Endothelial cell (in vitro differentiated cells): ENCODE data around the gene RNF208. TPM values are rescaled to one million over a fixed set of nuclear protein-coding genes. Genes with fewer than 3 reads are reported as not detected.

ENCODE experiments used
- DNase-seq: peaks from one replicate; pipeline ENCODE4 v3.0.0; 2021; ENCODE audit warnings: low spot score
- H3K27ac Mint-ChIP-seq: one replicate; pipeline ENCODE4 v1.8.0; 2021; ENCODE audit warnings: mixed read lengths, inconsistent platforms; ENCODE audit not compliant: unreplicated experiment
- H3K27me3 Mint-ChIP-seq: one replicate; pipeline ENCODE4 v1.8.0; 2021; ENCODE audit warnings: mild to moderate bottlenecking, moderate library complexity, mixed read lengths, inconsistent platforms; ENCODE audit not compliant: unreplicated experiment
- H3K36me3 Mint-ChIP-seq: one replicate; pipeline ENCODE4 v1.8.0; 2021; ENCODE audit warnings: mild to moderate bottlenecking, low read depth, mixed read lengths, inconsistent platforms; ENCODE audit not compliant: unreplicated experiment
- H3K4me1 Mint-ChIP-seq: one replicate; pipeline ENCODE4 v1.8.0; 2021; ENCODE audit warnings: mild to moderate bottlenecking, mixed read lengths, inconsistent platforms; ENCODE audit not compliant: unreplicated experiment
- H3K4me3 Mint-ChIP-seq: one replicate; pipeline ENCODE4 v1.8.0; 2021; ENCODE audit warnings: mild to moderate bottlenecking, mixed read lengths, inconsistent platforms; ENCODE audit not compliant: unreplicated experiment
- H3K9me3 Mint-ChIP-seq: one replicate; pipeline ENCODE4 v1.8.0; 2021; ENCODE audit warnings: mixed read lengths, inconsistent platforms; ENCODE audit not compliant: unreplicated experiment
- CTCF ChIP-seq: fragments of 200-600 bp; sonication (generic); IDR thresholded peaks from one replicate; pipeline ENCODE4 v1.5.0; 2021; ENCODE audit warnings: antibody characterized with exemption; ENCODE audit not compliant: unreplicated experiment
- total RNA-seq: library from RNA; stranded (reverse); fragmentation: NEBNext Ultra II Directional; extraction: Animal tissue kit (Norgen Biotek cat#: 25700); gene quantifications from one replicate; pipeline ENCODE4 v1.2.1, GENCODE V29; 2021; ENCODE audit not compliant: unreplicated experiment

RNF208 gene
- total RNA-seq, 1 donor from 2014 or later: 1.1 TPM

- DNase-seq: no peak
- peaks cover 8% of the 10 kb centered on the region for H3K36me3 Mint-ChIP-seq
- TF ChIP-seq CTCF: no peak
- peak overlapping the region; percentile 25 for H3K4me3 Mint-ChIP-seq
- H3K9me3 Mint-ChIP-seq: no peaks in the 10 kb centered on the region
- H3K27me3 Mint-ChIP-seq: peaks cover 16% of the 10 kb centered on the region
- no peaks in the 10 kb centered on the region for H3K4me1 Mint-ChIP-seq
- no peak overlapping the region for H3K27ac Mint-ChIP-seq
These were observed 48.9 kb downstream of the RNF208 start for GRCh38 chr9:137172901-137173795.

DNA sequence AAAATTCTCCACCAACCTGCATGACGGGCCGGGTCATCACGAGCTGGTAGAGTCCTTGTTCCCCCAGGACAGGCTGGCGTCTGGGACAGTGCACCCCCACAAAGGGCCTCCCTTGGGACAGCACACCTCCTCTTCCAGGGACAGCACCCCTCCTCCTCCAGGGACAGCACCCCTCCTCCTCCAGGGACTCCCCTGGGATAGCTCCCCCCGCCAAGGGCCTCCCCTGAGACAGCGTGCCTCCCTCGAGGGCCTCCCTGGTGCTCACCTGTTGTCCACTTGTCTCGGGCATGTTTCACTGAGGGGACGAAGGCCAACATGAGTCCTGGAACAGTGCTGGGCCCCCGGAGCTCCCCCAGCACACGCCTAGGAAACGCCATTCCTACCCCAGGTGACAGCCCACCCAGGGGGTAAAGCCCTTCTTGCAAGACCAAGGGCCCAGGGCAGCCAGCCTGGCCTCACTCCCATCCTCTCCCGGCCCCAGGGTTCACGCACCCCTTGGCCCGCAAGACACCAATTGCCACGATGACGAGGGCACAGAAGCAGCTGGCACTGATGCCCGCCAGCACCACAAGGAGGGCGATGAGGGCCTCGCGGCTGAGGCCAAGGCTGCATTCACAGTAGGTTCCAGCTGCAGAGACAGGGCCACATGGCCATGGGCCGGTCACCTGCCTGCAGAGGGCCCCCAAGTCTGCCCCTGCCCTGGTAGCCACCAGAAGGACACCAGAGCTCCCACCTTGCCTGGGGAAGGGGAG, 50.7 kb downstream of the RNF208 start:
- no peak for TF ChIP-seq CTCF

DNA sequence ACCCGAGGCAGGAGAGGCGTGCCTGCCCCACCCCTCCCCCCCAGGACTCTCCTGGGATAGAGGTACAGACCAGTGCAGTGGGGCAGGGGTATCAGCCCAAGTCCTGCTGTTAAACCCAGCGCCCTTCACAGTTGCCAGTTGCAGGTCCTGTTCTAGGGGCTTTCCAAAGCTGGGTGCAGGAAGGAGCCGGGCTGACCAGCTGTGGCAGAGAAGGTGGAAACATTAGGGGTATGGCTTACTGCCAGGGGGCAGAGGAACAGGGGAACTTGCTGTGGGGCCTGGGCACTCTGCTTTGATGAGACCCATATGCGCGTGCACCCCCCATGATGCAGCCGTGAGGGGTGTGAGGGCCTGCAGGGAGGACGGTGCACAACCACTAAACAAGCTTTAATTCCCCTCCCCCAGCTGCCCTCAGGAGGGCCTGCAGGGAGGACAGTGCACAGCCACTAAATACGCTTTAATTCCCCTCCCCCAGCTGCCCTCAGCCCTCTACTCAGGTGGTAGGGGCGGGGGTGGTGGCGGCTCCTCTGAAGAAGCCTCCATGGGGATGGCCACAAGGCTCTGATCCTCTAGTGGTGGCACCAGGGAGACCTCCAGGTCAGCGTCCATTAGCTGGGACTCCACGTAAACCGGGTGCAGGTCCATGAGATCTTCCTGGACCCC, 51.4 kb downstream of the RNF208 start:
- TF ChIP-seq CTCF: no peak
- peaks cover 12% of the 10 kb centered on the region for H3K27me3 Mint-ChIP-seq
- no peaks in the 10 kb centered on the region for H3K4me1 Mint-ChIP-seq

More for the DNA sequence above, 50.7 kb downstream of the RNF208 start:
- Mint-ChIP-seq H3K9me3 (no peaks in the 10 kb centered on the region), H3K27ac (no peak overlapping the region), H3K4me3 (no peak overlapping the region), H3K27me3 (peaks cover 15% of the 10 kb centered on the region), H3K4me1 (no peaks in the 10 kb centered on the region), H3K36me3 (no peaks in the 10 kb centered on the region)
- DNase-seq: no peak

More for the DNA sequence above, 51.4 kb downstream of the RNF208 start:
- Mint-ChIP-seq H3K27ac (no peak overlapping the region), H3K36me3 (no peaks in the 10 kb centered on the region), H3K9me3 (no peaks in the 10 kb centered on the region), H3K4me3 (no peak overlapping the region)
- DNase-seq: no peak

Other genes with a start within 250 kb of the RNF208 start
- gene PTGDS, start 244.7 kb downstream of the RNF208 start, total RNA-seq: not detected
- gene LCNL1, start 239.2 kb downstream of the RNF208 start, total RNA-seq: not detected
- 8.3 TPM for gene PAXX, start 229.8 kb downstream of the RNF208 start, total RNA-seq
- gene CLIC3, start 225.7 kb downstream of the RNF208 start, total RNA-seq: not detected
- 2.1 TPM for gene ABCA2, start 194.0 kb downstream of the RNF208 start, total RNA-seq
- gene FUT7, start 190.2 kb downstream of the RNF208 start, total RNA-seq: not detected
- 116 TPM for gene NPDC1, start 176.1 kb downstream of the RNF208 start, total RNA-seq
- 55.6 TPM for gene ENTPD2, start 168.2 kb downstream of the RNF208 start, total RNA-seq
- gene SAPCD2, start 151.7 kb downstream of the RNF208 start, total RNA-seq: 1.0 TPM
- 3.2 TPM for gene UAP1L1, start 144.7 kb downstream of the RNF208 start, total RNA-seq
- 70.4 TPM for gene MAN1B1, start 135.3 kb downstream of the RNF208 start, total RNA-seq
- gene DPP7, start 107.5 kb downstream of the RNF208 start, total RNA-seq: 6.1 TPM
- gene GRIN1, start 83.1 kb downstream of the RNF208 start, total RNA-seq: not detected
- gene LRRC26, start 52.2 kb downstream of the RNF208 start, total RNA-seq: not detected
- gene TMEM210, start 50.2 kb downstream of the RNF208 start, total RNA-seq: not detected
- 76.8 TPM for gene ANAPC2, start 33.7 kb downstream of the RNF208 start, total RNA-seq
- gene SSNA1, start 33.6 kb downstream of the RNF208 start, total RNA-seq: 53.8 TPM
- 8.2 TPM for gene TPRN, start 21.5 kb downstream of the RNF208 start, total RNA-seq
- 27.4 TPM for gene TMEM203, start 16.6 kb downstream of the RNF208 start, total RNA-seq
- 22.5 TPM for gene NDOR1, start 16.5 kb downstream of the RNF208 start, total RNA-seq
- gene CYSRT1, start 2.9 kb upstream of the RNF208 start, total RNA-seq: 1.4 TPM
- not detected for gene RNF224, start 5.3 kb upstream of the RNF208 start, total RNA-seq
- not detected for gene SLC34A3, start 8.7 kb upstream of the RNF208 start, total RNA-seq
- gene TUBB4B, start 19.0 kb upstream of the RNF208 start, total RNA-seq: 134 TPM
- gene STPG3, start 29.0 kb upstream of the RNF208 start, total RNA-seq: not detected
- gene NELFB, start 33.1 kb upstream of the RNF208 start, total RNA-seq: 65.6 TPM
- 37.7 TPM for gene TOR4A, start 55.5 kb upstream of the RNF208 start, total RNA-seq
- gene NRARP, start 80.0 kb upstream of the RNF208 start, total RNA-seq: 170 TPM
- 19.9 TPM for gene EXD3, start 200.9 kb upstream of the RNF208 start, total RNA-seq
- 0.36 TPM for gene NOXA1, start 201.2 kb upstream of the RNF208 start, total RNA-seq
- gene ENTPD8, start 219.1 kb upstream of the RNF208 start, total RNA-seq: 0.21 TPM
- 43.0 TPM for gene NSMF, start 237.1 kb upstream of the RNF208 start, total RNA-seq